Liver (tissue), 3 donors: ENCODE data around the gene TRUB1.

ENCODE experiments used
- CTCF ChIP-seq: fragments of 150-350 bp; IDR thresholded peaks from 2 replicates; pipeline ENCODE4 v1.5.1; 2017; ENCODE audit warnings: improper control_type of control experiment, low read depth, low read length; ENCODE audit not compliant: missing input control
- GABPA ChIP-seq, 2 donors: IDR thresholded peaks in 1 of 2; conservative IDR thresholded peaks in 1 of 2; 2 replicates each; pipeline ENCODE4 v1.6.1; 2016; ENCODE audit warnings: antibody characterized with exemption in 2 of 2, mild to moderate bottlenecking in 1 of 2, moderate library complexity in 1 of 2
- RAD21 ChIP-seq, 2 donors: IDR thresholded peaks; 2 replicates each; pipeline ENCODE4 v1.6.1; 2016; ENCODE audit warnings: antibody characterized with exemption in 2 of 2, mild to moderate bottlenecking in 2 of 2
- donor health status: healthy.
- donor health status: healthy.

- TF ChIP-seq RAD21 (IDR thresholded peaks at IDR 0.05) (no peak), CTCF (no peak), GABPA (IDR thresholded peaks at IDR 0.05 in 1 of 2, conservative IDR thresholded peaks at IDR 0.05 in 1 of 2) (no peak)
Observed at GRCh38 chr10:114955984-114956383, 18.0 kb downstream of the TRUB1 start.
